Ovary (tissue), 3 donors: ENCODE data around the gene SLC9A7.
A peak's percentile ranks its signal among the peaks of the same experiment; 100 is the strongest.

ENCODE experiments used
- CTCF ChIP-seq, 3 donors: fragments of 450-650 bp in 2 of 3; fragments of 200-600 bp in 1 of 3; IDR thresholded peaks; one replicate each; pipeline versions ENCODE4 v1.5.1 to v1.8.0; 2016 to 2022; ENCODE audit warnings: antibody characterized with exemption in 3 of 3, mild to moderate bottlenecking in 1 of 3
- EP300 ChIP-seq: sonication (generic); formaldehyde crosslinking; IDR thresholded peaks from one replicate; pipeline ENCODE4 v1.6.1; 2017; ENCODE audit warnings: antibody characterized with exemption
- POLR2A ChIP-seq: fragments of 450-650 bp; IDR thresholded peaks from one replicate; pipeline ENCODE4 v1.6.1; 2017; ENCODE audit warnings: antibody characterized with exemption, mild to moderate bottlenecking, moderate library complexity
- donor health status: DM: no; HTN: no; CAD: no.

GRCh38 chrX:46796574-46797191, 37.8 kb upstream of the SLC9A7 start:
- TF ChIP-seq CTCF (IDR thresholded peaks at IDR 0.05): peak; percentile 19 to 71 (median 69)
- no peak for TF ChIP-seq POLR2A
- no peak for TF ChIP-seq EP300
